ENCODE measurements around the gene TSPYL4.

Gene TSPYL4

DNA sequence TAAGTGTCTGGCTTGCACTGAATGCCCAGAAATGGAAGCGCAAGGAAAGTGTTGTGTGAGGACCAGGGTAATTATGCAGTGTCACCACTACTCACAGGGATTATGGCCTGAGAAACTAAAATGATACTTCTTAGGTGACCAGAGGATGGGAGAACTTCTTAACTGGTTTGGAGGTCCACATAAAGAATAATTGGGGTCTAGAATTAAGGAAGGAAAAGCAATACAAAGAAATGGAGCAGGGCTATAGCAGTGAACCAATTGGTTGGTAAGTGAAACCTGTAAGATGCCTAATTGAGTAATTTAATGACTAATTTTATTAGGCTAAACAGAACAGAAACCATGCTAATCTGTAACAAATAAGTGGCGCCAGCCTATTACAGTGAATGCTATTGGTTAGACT lies 5.3 kb downstream of the TSPYL4 start:
- H3K36me3 ChIP-seq (replicated peaks; ENCODE audit: low read depth, low read length), result peaks cover 10% of the 10 kb centered on the region
- H3K4me2 ChIP-seq (ENCODE audit: low read length), result peak overlapping the region; percentile 57
- no peaks in the 10 kb centered on the region for H4K20me1 ChIP-seq (ENCODE audit: insufficient read depth, low read length)
- H3K4me3 ChIP-seq (ENCODE audit: low read length), result 0 out of 2 replicates have a peak overlapping the region, but pooled peaks have one; percentile 11
- peaks cover 34% of the 10 kb centered on the region for H3K79me2 ChIP-seq (ENCODE audit: low read length)
- no peak overlapping the region for H2AFZ ChIP-seq (ENCODE audit: low read depth, low read length)
- no peak overlapping the region for H3K9ac ChIP-seq (ENCODE audit: low read length)
- peaks cover 39% of the 10 kb centered on the region for H3K4me1 ChIP-seq (ENCODE audit: low read length)
- H3K27ac ChIP-seq (ENCODE audit: low read length), result peak overlapping the region; percentile 59
- no peaks in the 10 kb centered on the region for H3K9me3 ChIP-seq (ENCODE audit: insufficient read depth, low read length)
- H3K27me3 ChIP-seq (ENCODE audit: low read depth, low read length), result no peaks in the 10 kb centered on the region
- TF ChIP-seq EZH2phosphoT487 (IDR thresholded peaks at IDR 0.05; ENCODE audit: low read depth), result no peak
- no peak for TF ChIP-seq CTCF (IDR thresholded peaks at IDR 0.05; ENCODE audit: low read depth, low read length)

- peaks cover 32% of the 10 kb centered on the region for H3K4me1 ChIP-seq (ENCODE audit: low read length)
- peak overlapping the region; percentile 57 for H3K4me2 ChIP-seq (ENCODE audit: low read length)
- peak overlapping the region; percentile 59 for H3K27ac ChIP-seq (ENCODE audit: low read length)
- no peak overlapping the region for H3K4me3 ChIP-seq (ENCODE audit: low read length)
- peaks cover 10% of the 10 kb centered on the region for H3K36me3 ChIP-seq (replicated peaks; ENCODE audit: low read depth, low read length)
- no peak for TF ChIP-seq EZH2phosphoT487 (IDR thresholded peaks at IDR 0.05; ENCODE audit: low read depth)
- no peak for TF ChIP-seq CTCF (IDR thresholded peaks at IDR 0.05; ENCODE audit: low read depth, low read length)
- H3K9ac ChIP-seq (ENCODE audit: low read length), result no peak overlapping the region
- H3K9me3 ChIP-seq (ENCODE audit: insufficient read depth, low read length), result no peaks in the 10 kb centered on the region
- H2AFZ ChIP-seq (ENCODE audit: low read depth, low read length), result no peak overlapping the region
- H3K79me2 ChIP-seq (ENCODE audit: low read length), result peaks cover 21% of the 10 kb centered on the region
- no peaks in the 10 kb centered on the region for H4K20me1 ChIP-seq (ENCODE audit: insufficient read depth, low read length)
- H3K27me3 ChIP-seq (ENCODE audit: low read depth, low read length), result no peaks in the 10 kb centered on the region
Observed at GRCh38 chr6:116247285-116247684, 6.6 kb downstream of the TSPYL4 start.

DNA sequence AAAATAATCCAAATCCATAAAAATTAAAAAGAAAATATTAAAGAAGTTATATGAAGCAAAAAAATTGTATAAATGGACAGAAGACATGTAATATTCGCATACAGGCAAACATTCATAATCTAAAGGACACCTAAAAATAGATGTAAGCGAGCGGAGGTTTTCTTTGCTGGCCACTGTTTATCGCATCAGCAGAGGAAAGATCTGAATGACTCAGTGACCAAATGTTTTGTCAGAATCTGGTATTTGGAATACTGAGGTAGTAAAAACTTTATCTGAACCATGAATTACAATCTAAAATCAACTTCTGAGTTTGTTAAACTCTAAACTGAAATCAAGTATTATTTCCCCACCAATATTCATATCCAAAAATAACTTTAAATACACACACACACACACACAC lies 7.8 kb downstream of the TSPYL4 start:
- no peaks in the 10 kb centered on the region for H3K9me3 ChIP-seq (ENCODE audit: insufficient read depth, low read length)
- peaks cover 32% of the 10 kb centered on the region for H3K4me1 ChIP-seq (ENCODE audit: low read length)
- H3K4me2 ChIP-seq (ENCODE audit: low read length), result no peak overlapping the region
- no peak overlapping the region for H3K9ac ChIP-seq (ENCODE audit: low read length)
- no peaks in the 10 kb centered on the region for H3K27me3 ChIP-seq (ENCODE audit: low read depth, low read length)
- no peak overlapping the region for H3K4me3 ChIP-seq (ENCODE audit: low read length)
- H3K79me2 ChIP-seq (ENCODE audit: low read length), result peaks cover 14% of the 10 kb centered on the region
- H2AFZ ChIP-seq (ENCODE audit: low read depth, low read length), result no peak overlapping the region
- no peaks in the 10 kb centered on the region for H4K20me1 ChIP-seq (ENCODE audit: insufficient read depth, low read length)
- H3K36me3 ChIP-seq (replicated peaks; ENCODE audit: low read depth, low read length), result peaks cover 10% of the 10 kb centered on the region
- TF ChIP-seq CTCF (IDR thresholded peaks at IDR 0.05; ENCODE audit: low read depth, low read length), result no peak
- no peak for TF ChIP-seq EZH2phosphoT487 (IDR thresholded peaks at IDR 0.05; ENCODE audit: low read depth)
- H3K27ac ChIP-seq (ENCODE audit: low read length), result no peak overlapping the region

- Histone ChIP-seq H3K4me2 (ENCODE audit: low read length) (no peak overlapping the region), H3K36me3 (replicated peaks; ENCODE audit: low read depth, low read length) (peaks cover 10% of the 10 kb centered on the region), H3K27me3 (ENCODE audit: low read depth, low read length) (no peaks in the 10 kb centered on the region), H2AFZ (ENCODE audit: low read depth, low read length) (no peak overlapping the region), H3K4me3 (ENCODE audit: low read length) (no peak overlapping the region), H3K9me3 (ENCODE audit: insufficient read depth, low read length) (no peaks in the 10 kb centered on the region), H3K9ac (ENCODE audit: low read length) (no peak overlapping the region), H4K20me1 (ENCODE audit: insufficient read depth, low read length) (no peaks in the 10 kb centered on the region), H3K79me2 (ENCODE audit: low read length) (peaks cover 2% of the 10 kb centered on the region; the same call in 1 of the 2 replicates), H3K27ac (ENCODE audit: low read length) (no peak overlapping the region), H3K4me1 (ENCODE audit: low read length) (peaks cover 28% of the 10 kb centered on the region)
- TF ChIP-seq CTCF (IDR thresholded peaks at IDR 0.05; ENCODE audit: low read depth, low read length) (no peak), EZH2phosphoT487 (IDR thresholded peaks at IDR 0.05; ENCODE audit: low read depth) (no peak)
Observed at GRCh38 chr6:116244284-116244683, 9.6 kb downstream of the TSPYL4 start.
